Adrenal gland (tissue), 12 donors: Measurements from ENCODE around the gene KCNA10. TPM values are rescaled to one million over a fixed set of nuclear protein-coding genes. Genes with fewer than 3 reads are reported as not detected.

Source experiments
- DNase-seq, 7 donors: peaks; one replicate each; pipeline ENCODE4 v3.0.0-alpha.2; 2019 to 2020
- H3K27ac ChIP-seq, 5 donors: fragments of 200-600 bp; sonication (generic) in 4 of 5; 1 replicate in 3 of 5; 2 replicates in 2 of 5; pipeline versions ENCODE4 v1.5.1 to v1.8.0; 2016 to 2020; ENCODE audit warnings: mild to moderate bottlenecking in 1 of 5
- H3K27me3 ChIP-seq: fragments of 200-600 bp; 2 replicates; pipeline ENCODE4 v1.8.0; 2021
- H3K36me3 ChIP-seq, 2 donors: fragments of 200-600 bp; replicated peaks in 1 of 2; 1 replicate in 1 of 2; 2 replicates in 1 of 2; pipeline versions ENCODE4 v1.5.1 to v1.8.0; 2018 to 2022
- H3K4me1 ChIP-seq, 2 donors: fragments of 200-600 bp; replicated peaks in 1 of 2; 1 replicate in 1 of 2; 2 replicates in 1 of 2; pipeline versions ENCODE4 v1.5.1 to v1.8.0; 2018 to 2021
- H3K4me3 ChIP-seq, 4 donors: fragments of 200-600 bp; sonication (generic) in 3 of 4; one replicate each; pipeline ENCODE4 v1.5.1; 2016 to 2018
- H3K9me3 ChIP-seq, 3 donors: fragments of 200-600 bp; sonication (generic) in 1 of 3; replicated peaks in 1 of 3; 1 replicate in 2 of 3; 2 replicates in 1 of 3; pipeline versions ENCODE4 v1.5.1 to v1.8.0; 2016 to 2021
- POLR2A ChIP-seq, 2 donors: fragments of 450-650 bp; IDR thresholded peaks; one replicate each; pipeline ENCODE4 v1.6.1; 2017; ENCODE audit warnings: antibody characterized with exemption in 2 of 2, mild to moderate bottlenecking in 2 of 2, moderate library complexity in 1 of 2
- WGBS, 4 donors: extraction: QIAGEN DNeasy Blood & Tissue Kit in 2 of 4; methylation state at CpG; one replicate each; pipeline versions ENCODE4 v1.1.5 to v1.1.7; 2013 to 2017; 5-methylcytosine and 5-hydroxymethylcytosine counted together
- intact Hi-C, 2 donors: fragments of 100-400 bp; cut with DNase I; formaldehyde crosslinking; loops; one replicate each; pipeline versions ENCODE4 v1.14.1 to v1.15.0; 2022 to 2023
- polyA plus RNA-seq, 3 donors: library from polyadenylated mRNA; stranded (reverse); fragments of 200-250 nt in 2 of 3; fragments of 350-450 nt in 1 of 3; fragmentation: Illumina TruSeq in 1 of 3; extraction: RNeasy Lipid Tissue Mini Kit (QIAGEN cat#74804) in 1 of 3; gene quantifications; one replicate each; pipeline ENCODE4 v1.2.3, GENCODE V29; 2013 to 2014
- total RNA-seq, 9 donors: library from RNA; depleted of rRNA in 4 of 9; stranded (reverse); fragments of >200 nt in 4 of 9; fragments of 120-200 nt in 1 of 9; fragmentation: NEBNext Ultra II Directional in 1 of 9; extraction: Animal tissue kit (Norgen Biotek cat#: 25700) in 1 of 9; gene quantifications; one replicate each; pipeline versions ENCODE4 v1.1.0 to v1.2.4, GENCODE V29; 2013 to 2023
- TF ChIP-seq, protein P1 (sequence below), 6 experiments: fragments of 450-650 bp in 4 of 6; fragments of 200-600 bp in 2 of 6; sonication (generic) in 1 of 6; IDR thresholded peaks; 1 replicate in 5 of 6; 2 replicates in 1 of 6; pipeline versions ENCODE4 v1.5.1 to v1.8.0; 2016 to 2021; ENCODE audit warnings: antibody characterized with exemption in 6 of 6, mild to moderate bottlenecking in 2 of 6, moderate library complexity in 1 of 6
- donor health status: healthy with polysubstance abuse.
- donor health status: Bipolar disorder and iron deficiency.
- donor health status: DM: yes; HTN: yes; CAD: no.
- donor health status: DM: no; HTN: no; CAD: no.
- donor health status: DM: no; HTN: no; CAD: no.
- donor health status: DM: yes; HTN: yes; CAD: no.

KCNA10 gene
- total and polyA plus RNA-seq, 12 donors: not detected

DNA sequence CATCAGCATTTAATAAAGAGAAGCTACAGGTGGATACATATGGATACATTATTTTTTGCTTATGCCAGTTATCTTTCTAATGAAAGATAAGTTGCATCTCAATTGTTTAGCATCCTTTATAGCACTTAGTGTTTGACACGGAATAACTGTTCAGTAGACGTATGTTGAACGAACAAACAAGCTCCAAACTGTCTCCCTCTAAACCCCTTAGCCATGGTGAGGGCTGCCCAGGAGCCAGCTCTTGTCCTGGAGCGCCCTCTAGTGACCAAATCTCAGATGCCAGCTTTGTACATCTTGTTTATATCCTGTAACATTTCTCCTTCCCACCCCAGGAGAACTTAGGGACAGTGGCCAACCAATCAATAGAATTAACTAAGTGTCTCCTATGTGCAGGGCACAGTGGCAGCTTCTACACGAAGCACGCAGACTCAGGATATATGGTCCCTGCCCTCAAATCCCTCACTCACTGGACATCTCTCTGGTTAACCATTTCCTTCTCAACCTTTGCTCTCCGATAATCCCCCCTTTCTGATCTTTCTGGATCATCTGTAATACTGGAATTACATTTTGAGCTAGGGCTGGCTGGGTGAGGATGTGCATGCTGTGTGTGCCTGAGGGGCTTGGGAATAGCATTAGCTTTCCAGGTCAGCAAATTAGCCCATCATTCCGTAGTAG, 22.9 kb downstream of the KCNA10 start:
- H3K36me3 ChIP-seq: no peaks in the 10 kb centered on the region
- H3K4me1 ChIP-seq: peaks cover 12 to 13% of the 10 kb centered on the region in 2 donors
- H3K27ac ChIP-seq: no peak overlapping the region
- no peaks in the 10 kb centered on the region for H3K9me3 ChIP-seq
- no peak overlapping the region for H3K4me3 ChIP-seq
- DNase-seq: peak; percentile 77 to 95 (median 88)
- TF ChIP-seq POLR2A (IDR thresholded peaks at IDR 0.05): no peak
- TF ChIP-seq, protein P1, sequence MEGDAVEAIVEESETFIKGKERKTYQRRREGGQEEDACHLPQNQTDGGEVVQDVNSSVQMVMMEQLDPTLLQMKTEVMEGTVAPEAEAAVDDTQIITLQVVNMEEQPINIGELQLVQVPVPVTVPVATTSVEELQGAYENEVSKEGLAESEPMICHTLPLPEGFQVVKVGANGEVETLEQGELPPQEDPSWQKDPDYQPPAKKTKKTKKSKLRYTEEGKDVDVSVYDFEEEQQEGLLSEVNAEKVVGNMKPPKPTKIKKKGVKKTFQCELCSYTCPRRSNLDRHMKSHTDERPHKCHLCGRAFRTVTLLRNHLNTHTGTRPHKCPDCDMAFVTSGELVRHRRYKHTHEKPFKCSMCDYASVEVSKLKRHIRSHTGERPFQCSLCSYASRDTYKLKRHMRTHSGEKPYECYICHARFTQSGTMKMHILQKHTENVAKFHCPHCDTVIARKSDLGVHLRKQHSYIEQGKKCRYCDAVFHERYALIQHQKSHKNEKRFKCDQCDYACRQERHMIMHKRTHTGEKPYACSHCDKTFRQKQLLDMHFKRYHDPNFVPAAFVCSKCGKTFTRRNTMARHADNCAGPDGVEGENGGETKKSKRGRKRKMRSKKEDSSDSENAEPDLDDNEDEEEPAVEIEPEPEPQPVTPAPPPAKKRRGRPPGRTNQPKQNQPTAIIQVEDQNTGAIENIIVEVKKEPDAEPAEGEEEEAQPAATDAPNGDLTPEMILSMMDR (IDR thresholded peaks at IDR 0.05): peak; percentile 88 to 98 (median 93)
- 23 to 26% (median 24%) methylated on average over 8 of the region's 8 CpGs for WGBS, 4 donors
- intact Hi-C loops: loop anchor here (10.0 kb wide), 2 partner anchors 81 to 291 kb away; no protein-coding TSS in a partner anchor
- H3K27me3 ChIP-seq: no peaks in the 10 kb centered on the region

GRCh38 chr1:110494522-110495406, 24.2 kb downstream of the KCNA10 start:
- intact Hi-C loops: loop anchor here (10.0 kb wide), 2 partner anchors 80 to 290 kb away; no protein-coding TSS in a partner anchor
- peaks cover 12 to 13% of the 10 kb centered on the region in 2 donors for H3K4me1 ChIP-seq
- H3K36me3 ChIP-seq: no peaks in the 10 kb centered on the region
- no peak for TF ChIP-seq POLR2A (IDR thresholded peaks at IDR 0.05)
- TF ChIP-seq, protein P1 (IDR thresholded peaks at IDR 0.05): no peak
- H3K27me3 ChIP-seq: no peaks in the 10 kb centered on the region
- no peaks in the 10 kb centered on the region for H3K9me3 ChIP-seq
- WGBS, 4 donors: 60 to 68% (median 62%) methylated on average over 19 to 21 of the region's 21 CpGs
- H3K27ac ChIP-seq: no peak overlapping the region
- no peak overlapping the region for H3K4me3 ChIP-seq
- no peak for DNase-seq

DNA sequence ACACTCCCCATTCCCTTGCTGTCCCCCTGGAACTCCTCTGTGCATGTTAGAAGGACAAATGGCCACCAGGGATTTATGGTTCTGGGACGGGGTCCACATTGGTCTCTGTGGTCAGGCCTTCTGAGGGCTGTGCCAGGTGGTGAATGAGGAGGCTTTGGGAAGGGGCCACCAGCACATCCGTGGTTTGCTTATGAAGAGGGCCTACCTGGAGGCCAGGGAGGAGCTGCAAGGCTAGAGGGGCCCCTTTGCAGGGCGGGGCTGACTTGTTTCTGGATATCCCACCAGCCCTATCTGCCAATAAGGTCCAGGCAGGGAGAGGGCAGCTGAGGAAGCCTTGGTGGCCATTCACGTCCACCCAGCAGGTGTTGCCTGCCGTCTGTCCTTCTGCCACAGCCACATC, 24.9 kb downstream of the KCNA10 start:
- 83 to 87% (median 83%) methylated on average over 5 of the region's 5 CpGs for WGBS, 4 donors
- intact Hi-C loops: loop anchor here (10.0 kb wide), 2 partner anchors 79 to 289 kb away; no protein-coding TSS in a partner anchor
- no peak for DNase-seq

More for the DNA sequence above, 24.9 kb downstream of the KCNA10 start:
- Histone ChIP-seq H3K36me3 (no peaks in the 10 kb centered on the region), H3K9me3 (no peaks in the 10 kb centered on the region), H3K27ac (no peak overlapping the region), H3K4me3 (no peak overlapping the region), H3K27me3 (no peaks in the 10 kb centered on the region), H3K4me1 (peaks cover 12 to 13% of the 10 kb centered on the region in 2 donors)
- TF ChIP-seq, protein P1 (IDR thresholded peaks at IDR 0.05): no peak
- TF ChIP-seq POLR2A (IDR thresholded peaks at IDR 0.05): no peak
